Measurements from ENCODE around the gene ZNF664.

DNA sequence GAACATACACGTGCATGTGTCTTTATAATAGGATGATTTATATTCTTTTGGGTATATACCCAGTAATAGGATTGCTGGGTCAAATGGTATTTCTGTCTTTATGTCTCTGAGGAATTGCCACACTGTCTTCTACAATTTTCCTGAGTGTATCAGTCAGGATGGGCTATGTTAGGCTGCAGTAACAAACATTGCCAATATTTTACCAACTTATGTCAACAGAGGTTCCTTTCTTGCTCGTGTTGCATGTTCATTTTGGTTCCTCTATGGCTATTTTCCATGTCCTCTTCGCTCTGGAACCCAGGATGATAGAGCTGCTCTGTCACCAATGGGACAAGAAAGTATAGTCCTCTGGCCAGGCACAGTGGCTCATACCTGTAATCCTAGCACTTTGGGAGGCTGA, 86.7 kb downstream of the ZNF664 start:
- TF ChIP-seq, protein P1, sequence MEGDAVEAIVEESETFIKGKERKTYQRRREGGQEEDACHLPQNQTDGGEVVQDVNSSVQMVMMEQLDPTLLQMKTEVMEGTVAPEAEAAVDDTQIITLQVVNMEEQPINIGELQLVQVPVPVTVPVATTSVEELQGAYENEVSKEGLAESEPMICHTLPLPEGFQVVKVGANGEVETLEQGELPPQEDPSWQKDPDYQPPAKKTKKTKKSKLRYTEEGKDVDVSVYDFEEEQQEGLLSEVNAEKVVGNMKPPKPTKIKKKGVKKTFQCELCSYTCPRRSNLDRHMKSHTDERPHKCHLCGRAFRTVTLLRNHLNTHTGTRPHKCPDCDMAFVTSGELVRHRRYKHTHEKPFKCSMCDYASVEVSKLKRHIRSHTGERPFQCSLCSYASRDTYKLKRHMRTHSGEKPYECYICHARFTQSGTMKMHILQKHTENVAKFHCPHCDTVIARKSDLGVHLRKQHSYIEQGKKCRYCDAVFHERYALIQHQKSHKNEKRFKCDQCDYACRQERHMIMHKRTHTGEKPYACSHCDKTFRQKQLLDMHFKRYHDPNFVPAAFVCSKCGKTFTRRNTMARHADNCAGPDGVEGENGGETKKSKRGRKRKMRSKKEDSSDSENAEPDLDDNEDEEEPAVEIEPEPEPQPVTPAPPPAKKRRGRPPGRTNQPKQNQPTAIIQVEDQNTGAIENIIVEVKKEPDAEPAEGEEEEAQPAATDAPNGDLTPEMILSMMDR (IDR thresholded peaks at IDR 0.05): no peak
- no peak for TF ChIP-seq POLR2A (IDR thresholded peaks at IDR 0.05)
